Stimulated activated CD4-positive, alpha-beta T cell treated with anti-CD3 and anti-CD28 coated beads, Interleukin-15, amount 100 ng/mL, for 1 hour (primary cell): Measurements from ENCODE around the gene CDH11.

ENCODE experiments used
- DNase-seq, 2 donors: peaks; one replicate each; pipeline ENCODE4 v3.0.0-alpha.2; 2020; ENCODE audit warnings: low read depth in 1 of 2, low spot score in 1 of 2

The CDH11 gene

GRCh38 chr16:65038100-65038499 lies 83.8 kb downstream of the CDH11 start:
- no peak for DNase-seq

GRCh38 chr16:65037556-65037955 lies 84.3 kb downstream of the CDH11 start:
- DNase-seq: no peak

GRCh38 chr16:65034915-65035314 lies 86.9 kb downstream of the CDH11 start:
- no peak for DNase-seq

- no peak for DNase-seq
These were observed 89.5 kb downstream of the CDH11 start for GRCh38 chr16:65032387-65032786.

GRCh38 chr16:65024767-65025178 lies 97.1 kb downstream of the CDH11 start:
- no peak for DNase-seq

GRCh38 chr16:65023802-65024201 lies 98.1 kb downstream of the CDH11 start:
- DNase-seq: no peak

GRCh38 chr16:65021852-65022595 lies 99.8 kb downstream of the CDH11 start:
- DNase-seq: no peak

- DNase-seq: no peak
These were observed 105.1 kb downstream of the CDH11 start for GRCh38 chr16:65016754-65017153.

- no peak for DNase-seq
These were observed 106.3 kb downstream of the CDH11 start for GRCh38 chr16:65015599-65015998.

GRCh38 chr16:65012357-65012756 lies 109.5 kb downstream of the CDH11 start:
- DNase-seq: no peak

GRCh38 chr16:65010125-65010524 lies 111.7 kb downstream of the CDH11 start:
- no peak for DNase-seq

- DNase-seq: no peak
These were observed 116.2 kb downstream of the CDH11 start for GRCh38 chr16:65005696-65006095.

- no peak for DNase-seq
These were observed 117.3 kb downstream of the CDH11 start for GRCh38 chr16:65004570-65004969.

- no peak for DNase-seq
These were observed 118.2 kb downstream of the CDH11 start for GRCh38 chr16:65003621-65004020.

GRCh38 chr16:65002265-65002664 lies 119.6 kb downstream of the CDH11 start:
- DNase-seq: no peak

- DNase-seq: no peak
These were observed 121.2 kb downstream of the CDH11 start for GRCh38 chr16:65000654-65001053.

GRCh38 chr16:64997751-64998150 lies 124.1 kb downstream of the CDH11 start:
- no peak for DNase-seq

GRCh38 chr16:64997121-64997520 lies 124.7 kb downstream of the CDH11 start:
- DNase-seq: no peak

GRCh38 chr16:64996641-64997040 lies 125.2 kb downstream of the CDH11 start:
- no peak for DNase-seq

GRCh38 chr16:64993464-64993863 lies 128.4 kb downstream of the CDH11 start:
- no peak for DNase-seq

GRCh38 chr16:64991001-64991400 lies 130.9 kb downstream of the CDH11 start:
- DNase-seq: no peak

- DNase-seq: no peak
These were observed 131.8 kb downstream of the CDH11 start for GRCh38 chr16:64990101-64990500.

- DNase-seq: no peak
These were observed 132.8 kb downstream of the CDH11 start for GRCh38 chr16:64989050-64989449.
